NB4 (cell line): ENCODE results near the gene HTR7.

Source experiments
- DNase-seq: peaks from one replicate; pipeline ENCODE4 v3.0.0; 2010; ENCODE audit warnings: low read depth
- H3K4me3 ChIP-seq: one replicate; pipeline ENCODE4 v1.5.1; 2011; ENCODE audit warnings: mild to moderate bottlenecking, low read depth, low read length, moderate library complexity
- MAX ChIP-seq: IDR thresholded peaks from 2 replicates; pipeline ENCODE4 v1.6.1; 2011; ENCODE audit warnings: low read depth, low read length
- MYC ChIP-seq: IDR thresholded peaks from 2 replicates; pipeline ENCODE4 v1.6.1; 2011; ENCODE audit warnings: low read depth, low read length
- POLR2A ChIP-seq: IDR thresholded peaks from 2 replicates; pipeline ENCODE4 v1.6.1; 2011; ENCODE audit warnings: mild to moderate bottlenecking; ENCODE audit not compliant: insufficient read length; ENCODE audit errors: extremely low read depth
- TF ChIP-seq, protein P1 (sequence below): IDR thresholded peaks from one replicate; pipeline ENCODE4 v1.5.1; 2012; ENCODE audit warnings: low read depth, low read length

Gene HTR7

GRCh38 chr10:90846746-90847145 lies 11.1 kb downstream of the HTR7 start:
- no peak for TF ChIP-seq MAX
- TF ChIP-seq POLR2A: no peak
- no peak for TF ChIP-seq MYC
- TF ChIP-seq, protein P1, sequence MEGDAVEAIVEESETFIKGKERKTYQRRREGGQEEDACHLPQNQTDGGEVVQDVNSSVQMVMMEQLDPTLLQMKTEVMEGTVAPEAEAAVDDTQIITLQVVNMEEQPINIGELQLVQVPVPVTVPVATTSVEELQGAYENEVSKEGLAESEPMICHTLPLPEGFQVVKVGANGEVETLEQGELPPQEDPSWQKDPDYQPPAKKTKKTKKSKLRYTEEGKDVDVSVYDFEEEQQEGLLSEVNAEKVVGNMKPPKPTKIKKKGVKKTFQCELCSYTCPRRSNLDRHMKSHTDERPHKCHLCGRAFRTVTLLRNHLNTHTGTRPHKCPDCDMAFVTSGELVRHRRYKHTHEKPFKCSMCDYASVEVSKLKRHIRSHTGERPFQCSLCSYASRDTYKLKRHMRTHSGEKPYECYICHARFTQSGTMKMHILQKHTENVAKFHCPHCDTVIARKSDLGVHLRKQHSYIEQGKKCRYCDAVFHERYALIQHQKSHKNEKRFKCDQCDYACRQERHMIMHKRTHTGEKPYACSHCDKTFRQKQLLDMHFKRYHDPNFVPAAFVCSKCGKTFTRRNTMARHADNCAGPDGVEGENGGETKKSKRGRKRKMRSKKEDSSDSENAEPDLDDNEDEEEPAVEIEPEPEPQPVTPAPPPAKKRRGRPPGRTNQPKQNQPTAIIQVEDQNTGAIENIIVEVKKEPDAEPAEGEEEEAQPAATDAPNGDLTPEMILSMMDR: no peak

GRCh38 chr10:90845726-90846125 lies 12.1 kb downstream of the HTR7 start:
- no peak for TF ChIP-seq MAX
- TF ChIP-seq, protein P1: no peak
- TF ChIP-seq MYC: no peak
- no peak for TF ChIP-seq POLR2A
- no peak overlapping the region for H3K4me3 ChIP-seq
- DNase-seq: no peak

More at GRCh38 chr10:90846746-90847145, 11.1 kb downstream of the HTR7 start:
- DNase-seq: no peak
- no peak overlapping the region for H3K4me3 ChIP-seq

DNA sequence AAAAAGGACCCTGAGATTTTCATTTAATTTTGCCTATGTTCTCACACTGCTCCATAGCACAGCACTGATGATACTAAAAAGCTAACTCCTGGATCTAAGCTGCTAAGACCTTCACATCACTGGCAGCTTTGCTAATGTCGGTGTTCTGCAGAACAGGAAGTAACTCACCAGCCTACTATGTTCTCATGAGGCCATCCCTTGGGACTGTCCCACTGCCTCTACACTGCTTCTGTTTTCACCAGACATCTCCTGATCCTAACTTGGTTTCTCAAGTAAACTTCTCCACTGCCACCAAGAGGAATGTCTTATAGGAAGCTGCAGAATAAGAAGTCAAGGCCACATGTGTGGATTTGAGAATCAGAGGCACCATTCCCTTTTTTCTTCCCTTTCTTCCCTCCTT lies 15.1 kb downstream of the HTR7 start:
- no peak for TF ChIP-seq POLR2A
- TF ChIP-seq, protein P1: no peak
- TF ChIP-seq MYC: no peak
- no peak for TF ChIP-seq MAX
- peak; percentile 64 for DNase-seq
- H3K4me3 ChIP-seq: no peak overlapping the region

DNA sequence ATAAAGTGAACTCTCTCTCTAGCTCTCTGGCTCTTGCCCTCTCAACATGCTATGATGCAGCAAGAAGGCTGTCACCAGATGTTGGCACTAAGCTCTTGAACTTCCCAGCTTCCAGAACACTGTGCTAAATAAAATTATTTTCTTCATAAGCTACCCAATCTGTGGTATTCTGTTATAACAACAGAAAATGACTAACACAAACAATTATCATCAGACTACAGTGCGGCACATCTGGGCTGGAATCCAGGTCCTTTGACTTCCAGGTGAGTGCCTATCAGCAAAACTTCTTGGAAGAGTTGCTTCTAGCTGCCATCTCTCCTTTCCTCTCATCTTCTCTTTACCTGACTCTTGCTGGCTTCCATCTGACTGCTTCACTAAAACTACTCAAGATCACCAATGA lies 20.4 kb downstream of the HTR7 start:
- no peak overlapping the region for H3K4me3 ChIP-seq
- no peak for DNase-seq
- TF ChIP-seq, protein P1: no peak
- TF ChIP-seq MAX (no peak), MYC (no peak), POLR2A (no peak)

DNA sequence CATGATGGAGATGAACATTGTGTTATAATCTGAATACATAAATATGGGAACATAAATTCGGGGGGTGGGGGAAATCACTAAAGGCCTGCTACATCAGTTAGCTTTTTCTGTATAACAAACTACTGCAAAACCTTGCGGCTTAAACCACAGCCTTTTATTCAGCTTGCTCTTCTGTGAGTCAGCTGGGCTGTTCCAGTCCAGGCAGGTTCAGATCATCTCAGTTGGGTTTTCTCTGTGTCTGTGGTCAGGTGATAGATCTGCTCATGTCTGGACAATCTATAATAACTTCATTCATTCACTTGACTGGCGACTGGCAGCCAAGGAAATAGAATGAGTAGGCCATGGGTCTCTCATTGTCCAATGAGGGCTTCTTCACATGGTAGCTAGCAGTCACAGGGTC lies 23.5 kb downstream of the HTR7 start:
- no peak for TF ChIP-seq MYC
- no peak overlapping the region for H3K4me3 ChIP-seq
- no peak for DNase-seq

GRCh38 chr10:90832111-90832510 lies 25.7 kb downstream of the HTR7 start:
- no peak for TF ChIP-seq MYC
- TF ChIP-seq, protein P1: no peak
- no peak for TF ChIP-seq MAX
- TF ChIP-seq POLR2A: no peak
- DNase-seq: no peak
- H3K4me3 ChIP-seq: no peak overlapping the region
